GM12873 (cell line): Measurements from ENCODE around the gene TMPRSS13.

ENCODE experiments used
- CTCF ChIP-seq: IDR thresholded peaks from 2 replicates; pipeline ENCODE4 v1.5.1; 2012; ENCODE audit warnings: low read depth, mild to moderate bottlenecking, moderate library complexity, low read length, control low read depth; ENCODE audit not compliant: insufficient read depth; ENCODE audit errors: missing control alignments

The TMPRSS13 gene

GRCh38 chr11:117870103-117870952 is 58.9 kb downstream of the TMPRSS13 start:
- no peak for TF ChIP-seq CTCF

- TF ChIP-seq CTCF: no peak
Measured at GRCh38 chr11:117869604-117870003, 59.6 kb downstream of the TMPRSS13 start.

GRCh38 chr11:117868815-117869561 is 60.2 kb downstream of the TMPRSS13 start:
- TF ChIP-seq CTCF: no peak

GRCh38 chr11:117868088-117868487 is 61.1 kb downstream of the TMPRSS13 start:
- TF ChIP-seq CTCF: no peak

GRCh38 chr11:117866526-117866925 is 62.7 kb downstream of the TMPRSS13 start:
- TF ChIP-seq CTCF: no peak

GRCh38 chr11:117863383-117863782 is 65.8 kb downstream of the TMPRSS13 start:
- TF ChIP-seq CTCF: no peak

GRCh38 chr11:117862753-117863152 is 66.4 kb downstream of the TMPRSS13 start:
- no peak for TF ChIP-seq CTCF
